HepG2 (cell line): ENCODE data around the gene MKS1. TPM values are rescaled to one million over a fixed set of nuclear protein-coding genes. Genes with fewer than 3 reads are reported as not detected.

Source experiments
- ETV5 ChIP-seq: IDR thresholded peaks from 2 replicates; pipeline ENCODE4 v1.6.1; 2018; ENCODE audit warnings: missing biosample characterization, missing genetic modification reagents, inconsistent platforms, borderline replicate concordance
- FOXA1 ChIP-seq, 2 experiments: fragments of 450-650 bp in 1 of 2; sonication (generic) in 1 of 2; formaldehyde crosslinking in 1 of 2; IDR thresholded peaks; 2 replicates each; pipeline versions ENCODE4 v1.4.0 to v1.6.1; 2016 to 2020; ENCODE audit warnings: missing genetic modification reagents in 1 of 2
- HCFC1 ChIP-seq: fragments of 150-350 bp; IDR thresholded peaks from 2 replicates; pipeline ENCODE4 v1.6.1; 2014; ENCODE audit warnings: low read depth, low read length
- KLF9 ChIP-seq: IDR thresholded peaks from 2 replicates; pipeline ENCODE4 v1.6.1; 2016; ENCODE audit warnings: low read depth
- MTA1 ChIP-seq: sonication (generic); formaldehyde crosslinking; IDR thresholded peaks from 2 replicates; pipeline ENCODE4 v1.4.0; 2020; ENCODE audit warnings: missing genetic modification reagents, mild to moderate bottlenecking, borderline replicate concordance
- NKX3-1 ChIP-seq: sonication (generic); formaldehyde crosslinking; IDR thresholded peaks from 2 replicates; pipeline ENCODE4 v1.5.0; 2020; ENCODE audit warnings: missing genetic modification reagents
- ONECUT2 ChIP-seq: sonication (generic); formaldehyde crosslinking; IDR thresholded peaks from 2 replicates; pipeline ENCODE4 v1.4.0; 2020; ENCODE audit warnings: missing genetic modification reagents
- THAP11 ChIP-seq: IDR thresholded peaks from 2 replicates; pipeline ENCODE4 v1.6.1; 2016; ENCODE audit warnings: missing biosample characterization, missing genetic modification reagents
- ZNF17 ChIP-seq: sonication (generic); formaldehyde crosslinking; IDR thresholded peaks from 2 replicates; pipeline ENCODE4 v1.5.0; 2020; ENCODE audit warnings: mild to moderate bottlenecking, missing genetic modification reagents
- ZNF34 ChIP-seq: sonication (generic); formaldehyde crosslinking; IDR thresholded peaks from 2 replicates; pipeline ENCODE4 v1.4.0; 2020; ENCODE audit warnings: mild to moderate bottlenecking, missing genetic modification reagents, borderline replicate concordance
- ZNF703 ChIP-seq: sonication (generic); formaldehyde crosslinking; IDR thresholded peaks from 2 replicates; pipeline ENCODE4 v1.5.1; 2020; ENCODE audit warnings: missing genetic modification reagents, mild to moderate bottlenecking, moderate library complexity, borderline replicate concordance
- ZNF768 ChIP-seq: sonication (generic); formaldehyde crosslinking; IDR thresholded peaks from 2 replicates; pipeline ENCODE4 v1.4.0; 2020; ENCODE audit warnings: missing genetic modification reagents
- ZSCAN29 ChIP-seq: sonication (generic); formaldehyde crosslinking; conservative IDR thresholded peaks from 2 replicates; pipeline ENCODE4 v1.4.0; 2020; ENCODE audit warnings: mild to moderate bottlenecking, missing genetic modification reagents
- polyA plus RNA-seq, 8 experiments: library from polyadenylated mRNA; depleted of rRNA in 3 of 8; stranded (reverse) in 7 of 8; unstranded in 1 of 8; fragments of >200 nt; fragmentation: Illumina TruSeq in 4 of 8; extraction: Trizol in 4 of 8; gene quantifications; 2 replicates each; pipeline versions ENCODE4 v1.2.1 to v1.2.3, GENCODE V29; 2011 to 2016; ENCODE audit warnings: low read depth in 4 of 8, missing spikeins in 1 of 8, mixed read lengths in 1 of 8; ENCODE audit not compliant: insufficient read depth in 1 of 8
- total RNA-seq, 5 experiments: library from RNA; depleted of rRNA; stranded (reverse); fragments of >200 nt; fragmentation: Illumina TruSeq; extraction: Trizol; gene quantifications; 2 replicates each; pipeline ENCODE4 v1.2.3, GENCODE V29; 2016; ENCODE audit warnings: low read depth in 1 of 5
- TF ChIP-seq, protein P1 (sequence below), 2 experiments: sonication (generic) in 1 of 2; formaldehyde crosslinking in 1 of 2; IDR thresholded peaks; 2 replicates each; pipeline versions ENCODE4 v1.4.0 to v1.6.1; 2018 to 2020; ENCODE audit warnings: missing genetic modification reagents in 2 of 2, borderline replicate concordance in 1 of 2, low read depth in 1 of 2, mild to moderate bottlenecking in 1 of 2, missing biosample characterization in 1 of 2
- TF ChIP-seq, protein P2 (sequence below): sonication (generic); formaldehyde crosslinking; IDR thresholded peaks from 2 replicates; pipeline ENCODE4 v1.5.0; 2020; ENCODE audit warnings: missing genetic modification reagents
- TF ChIP-seq, protein P3 (sequence below): sonication (generic); formaldehyde crosslinking; IDR thresholded peaks from 2 replicates; pipeline ENCODE4 v1.4.0; 2020; ENCODE audit warnings: mild to moderate bottlenecking, missing genetic modification reagents
- TF ChIP-seq, protein P4 (sequence below): sonication (generic); formaldehyde crosslinking; IDR thresholded peaks from 2 replicates; pipeline ENCODE4 v1.5.0; 2020; ENCODE audit warnings: mild to moderate bottlenecking, missing genetic modification reagents
- TF ChIP-seq, protein P5 (sequence below): sonication (generic); formaldehyde crosslinking; IDR thresholded peaks from 2 replicates; pipeline ENCODE4 v1.4.0; 2020; ENCODE audit warnings: missing genetic modification reagents

MKS1 gene
- total and polyA plus RNA-seq, 2 of the 13 experiments (the other 11 are each of a cell fraction or from before 2014, with no cell fraction given) = 16.1 to 26.3 TPM

DNA sequence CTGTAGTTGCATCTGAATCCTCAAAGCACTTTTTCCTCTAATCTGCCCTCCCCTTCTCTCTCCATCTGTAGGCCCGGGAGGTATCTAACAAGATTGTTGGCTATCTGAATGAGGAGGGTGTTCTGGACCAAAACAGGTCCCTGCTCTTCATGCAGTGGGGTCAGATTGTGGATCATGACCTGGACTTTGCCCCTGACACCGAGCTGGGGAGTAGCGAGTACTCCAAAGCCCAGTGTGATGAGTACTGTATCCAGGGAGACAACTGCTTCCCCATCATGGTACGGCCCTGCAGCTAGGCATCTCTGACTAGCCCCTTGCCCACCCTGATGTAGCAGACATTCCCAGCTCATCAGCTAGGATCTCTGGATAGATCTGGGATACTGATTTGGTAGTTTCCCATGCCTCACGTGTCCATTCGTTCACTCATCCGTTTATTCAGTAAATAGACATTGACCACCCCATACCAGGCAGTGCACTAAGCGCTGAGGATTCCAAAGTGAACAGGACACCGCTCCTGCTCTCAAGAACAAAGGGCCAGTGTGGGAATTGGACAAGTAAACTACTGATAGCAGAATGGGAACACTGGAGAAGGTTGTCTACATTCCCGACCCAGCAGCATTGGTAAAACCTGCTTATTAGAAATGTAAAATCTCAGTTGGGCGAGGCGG is 31.4 kb upstream of the MKS1 start (continued):
- TF ChIP-seq, protein P1, sequence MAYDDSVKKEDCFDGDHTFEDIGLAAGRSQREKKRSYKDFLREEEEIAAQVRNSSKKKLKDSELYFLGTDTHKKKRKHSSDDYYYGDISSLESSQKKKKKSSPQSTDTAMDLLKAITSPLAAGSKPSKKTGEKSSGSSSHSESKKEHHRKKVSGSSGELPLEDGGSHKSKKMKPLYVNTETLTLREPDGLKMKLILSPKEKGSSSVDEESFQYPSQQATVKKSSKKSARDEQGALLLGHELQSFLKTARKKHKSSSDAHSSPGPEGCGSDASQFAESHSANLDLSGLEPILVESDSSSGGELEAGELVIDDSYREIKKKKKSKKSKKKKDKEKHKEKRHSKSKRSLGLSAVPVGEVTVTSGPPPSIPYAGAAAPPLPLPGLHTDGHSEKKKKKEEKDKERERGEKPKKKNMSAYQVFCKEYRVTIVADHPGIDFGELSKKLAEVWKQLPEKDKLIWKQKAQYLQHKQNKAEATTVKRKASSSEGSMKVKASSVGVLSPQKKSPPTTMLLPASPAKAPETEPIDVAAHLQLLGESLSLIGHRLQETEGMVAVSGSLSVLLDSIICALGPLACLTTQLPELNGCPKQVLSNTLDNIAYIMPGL (CRISPR knock-in tag; IDR thresholded peaks at IDR 0.05; ENCODE audit: borderline replicate concordance in 1 of 2, low read depth in 1 of 2) = 0 out of 4 replicates have a peak, but pooled peaks of 1 of the 2 experiments have one; percentile 13
- TF ChIP-seq KLF9 (CRISPR knock-in tag) (no peak), NKX3-1 (CRISPR knock-in tag) (no peak), THAP11 (CRISPR knock-in tag) (no peak), ONECUT2 (no peak), MTA1 (no peak; the same call in 1 of the 2 replicates), ZNF768 (CRISPR knock-in tag) (no peak), ZNF703 (no peak), HCFC1 (no peak), ETV5 (CRISPR knock-in tag) (0 out of 2 replicates have a peak, but pooled peaks have one; percentile 7), ZSCAN29 (CRISPR knock-in tag) (0 out of 2 replicates have a peak, but pooled peaks have one; percentile 31), FOXA1 (IDR thresholded peaks at IDR 0.05) (no peak), FOXA1 (CRISPR knock-in tag; IDR thresholded peaks at IDR 0.05) (peak; percentile 48; the same call in 1 of the 2 replicates), ZNF17 (CRISPR knock-in tag) (no peak), ZNF34 (CRISPR knock-in tag) (no peak)
- TF ChIP-seq, protein P2, sequence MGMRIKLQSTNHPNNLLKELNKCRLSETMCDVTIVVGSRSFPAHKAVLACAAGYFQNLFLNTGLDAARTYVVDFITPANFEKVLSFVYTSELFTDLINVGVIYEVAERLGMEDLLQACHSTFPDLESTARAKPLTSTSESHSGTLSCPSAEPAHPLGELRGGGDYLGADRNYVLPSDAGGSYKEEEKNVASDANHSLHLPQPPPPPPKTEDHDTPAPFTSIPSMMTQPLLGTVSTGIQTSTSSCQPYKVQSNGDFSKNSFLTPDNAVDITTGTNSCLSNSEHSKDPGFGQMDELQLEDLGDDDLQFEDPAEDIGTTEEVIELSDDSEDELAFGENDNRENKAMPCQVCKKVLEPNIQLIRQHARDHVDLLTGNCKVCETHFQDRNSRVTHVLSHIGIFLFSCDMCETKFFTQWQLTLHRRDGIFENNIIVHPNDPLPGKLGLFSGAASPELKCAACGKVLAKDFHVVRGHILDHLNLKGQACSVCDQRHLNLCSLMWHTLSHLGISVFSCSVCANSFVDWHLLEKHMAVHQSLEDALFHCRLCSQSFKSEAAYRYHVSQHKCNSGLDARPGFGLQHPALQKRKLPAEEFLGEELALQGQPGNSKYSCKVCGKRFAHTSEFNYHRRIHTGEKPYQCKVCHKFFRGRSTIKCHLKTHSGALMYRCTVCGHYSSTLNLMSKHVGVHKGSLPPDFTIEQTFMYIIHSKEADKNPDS (CRISPR knock-in tag) = peak; percentile 30; the same call in 1 of the 2 replicates
- TF ChIP-seq, protein P3, sequence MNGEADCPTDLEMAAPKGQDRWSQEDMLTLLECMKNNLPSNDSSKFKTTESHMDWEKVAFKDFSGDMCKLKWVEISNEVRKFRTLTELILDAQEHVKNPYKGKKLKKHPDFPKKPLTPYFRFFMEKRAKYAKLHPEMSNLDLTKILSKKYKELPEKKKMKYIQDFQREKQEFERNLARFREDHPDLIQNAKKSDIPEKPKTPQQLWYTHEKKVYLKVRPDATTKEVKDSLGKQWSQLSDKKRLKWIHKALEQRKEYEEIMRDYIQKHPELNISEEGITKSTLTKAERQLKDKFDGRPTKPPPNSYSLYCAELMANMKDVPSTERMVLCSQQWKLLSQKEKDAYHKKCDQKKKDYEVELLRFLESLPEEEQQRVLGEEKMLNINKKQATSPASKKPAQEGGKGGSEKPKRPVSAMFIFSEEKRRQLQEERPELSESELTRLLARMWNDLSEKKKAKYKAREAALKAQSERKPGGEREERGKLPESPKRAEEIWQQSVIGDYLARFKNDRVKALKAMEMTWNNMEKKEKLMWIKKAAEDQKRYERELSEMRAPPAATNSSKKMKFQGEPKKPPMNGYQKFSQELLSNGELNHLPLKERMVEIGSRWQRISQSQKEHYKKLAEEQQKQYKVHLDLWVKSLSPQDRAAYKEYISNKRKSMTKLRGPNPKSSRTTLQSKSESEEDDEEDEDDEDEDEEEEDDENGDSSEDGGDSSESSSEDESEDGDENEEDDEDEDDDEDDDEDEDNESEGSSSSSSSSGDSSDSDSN (CRISPR knock-in tag) = peak; percentile 41; the same call in 1 of the 2 replicates
- TF ChIP-seq, protein P4, sequence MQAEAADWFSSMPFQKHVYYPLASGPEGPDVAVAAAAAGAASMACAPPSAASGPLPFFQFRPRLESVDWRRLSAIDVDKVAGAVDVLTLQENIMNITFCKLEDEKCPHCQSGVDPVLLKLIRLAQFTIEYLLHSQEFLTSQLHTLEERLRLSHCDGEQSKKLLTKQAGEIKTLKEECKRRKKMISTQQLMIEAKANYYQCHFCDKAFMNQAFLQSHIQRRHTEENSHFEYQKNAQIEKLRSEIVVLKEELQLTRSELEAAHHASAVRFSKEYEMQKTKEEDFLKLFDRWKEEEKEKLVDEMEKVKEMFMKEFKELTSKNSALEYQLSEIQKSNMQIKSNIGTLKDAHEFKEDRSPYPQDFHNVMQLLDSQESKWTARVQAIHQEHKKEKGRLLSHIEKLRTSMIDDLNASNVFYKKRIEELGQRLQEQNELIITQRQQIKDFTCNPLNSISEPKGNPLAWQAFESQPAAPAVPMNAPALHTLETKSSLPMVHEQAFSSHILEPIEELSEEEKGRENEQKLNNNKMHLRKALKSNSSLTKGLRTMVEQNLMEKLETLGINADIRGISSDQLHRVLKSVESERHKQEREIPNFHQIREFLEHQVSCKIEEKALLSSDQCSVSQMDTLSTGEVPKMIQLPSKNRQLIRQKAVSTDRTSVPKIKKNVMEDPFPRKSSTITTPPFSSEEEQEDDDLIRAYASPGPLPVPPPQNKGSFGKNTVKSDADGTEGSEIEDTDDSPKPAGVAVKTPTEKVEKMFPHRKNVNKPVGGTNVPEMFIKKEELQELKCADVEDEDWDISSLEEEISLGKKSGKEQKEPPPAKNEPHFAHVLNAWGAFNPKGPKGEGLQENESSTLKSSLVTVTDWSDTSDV (CRISPR knock-in tag) = no peak
- TF ChIP-seq, protein P5, sequence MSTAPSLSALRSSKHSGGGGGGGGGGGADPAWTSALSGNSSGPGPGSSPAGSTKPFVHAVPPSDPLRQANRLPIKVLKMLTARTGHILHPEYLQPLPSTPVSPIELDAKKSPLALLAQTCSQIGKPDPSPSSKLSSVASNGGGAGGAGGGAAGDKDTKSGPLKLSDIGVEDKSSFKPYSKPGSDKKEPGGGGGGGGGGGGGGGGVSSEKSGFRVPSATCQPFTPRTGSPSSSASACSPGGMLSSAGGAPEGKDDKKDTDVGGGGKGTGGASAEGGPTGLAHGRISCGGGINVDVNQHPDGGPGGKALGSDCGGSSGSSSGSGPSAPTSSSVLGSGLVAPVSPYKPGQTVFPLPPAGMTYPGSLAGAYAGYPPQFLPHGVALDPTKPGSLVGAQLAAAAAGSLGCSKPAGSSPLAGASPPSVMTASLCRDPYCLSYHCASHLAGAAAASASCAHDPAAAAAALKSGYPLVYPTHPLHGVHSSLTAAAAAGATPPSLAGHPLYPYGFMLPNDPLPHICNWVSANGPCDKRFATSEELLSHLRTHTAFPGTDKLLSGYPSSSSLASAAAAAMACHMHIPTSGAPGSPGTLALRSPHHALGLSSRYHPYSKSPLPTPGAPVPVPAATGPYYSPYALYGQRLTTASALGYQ (CRISPR knock-in tag) = no peak
